GM18520 (cell line): ENCODE data around the gene SLC7A4.
A peak's percentile ranks its signal among the peaks of the same experiment; 100 is the strongest.

ENCODE experiments used
- ATAC-seq: cut with Tn5 transposase; IDR thresholded peaks from one replicate; pipeline ENCODE4 v1.9.1; 2021; ENCODE audit not compliant: unreplicated experiment

Gene SLC7A4

GRCh38 chr22:20989323-20990138 is 42.8 kb downstream of the SLC7A4 start:
- no peak for ATAC-seq

GRCh38 chr22:20988573-20989322 is 43.6 kb downstream of the SLC7A4 start:
- no peak for ATAC-seq

- no peak for ATAC-seq
These were observed 45.0 kb downstream of the SLC7A4 start for GRCh38 chr22:20987375-20987774.

GRCh38 chr22:20986365-20986764 is 46.0 kb downstream of the SLC7A4 start:
- ATAC-seq = no peak

- ATAC-seq = no peak
These were observed 46.6 kb downstream of the SLC7A4 start for GRCh38 chr22:20985720-20986119.

GRCh38 chr22:20983081-20983771 is 49.1 kb downstream of the SLC7A4 start:
- no peak for ATAC-seq

GRCh38 chr22:20982563-20982882 is 49.8 kb downstream of the SLC7A4 start:
- ATAC-seq = no peak

GRCh38 chr22:20981787-20982562 is 50.4 kb downstream of the SLC7A4 start, which contains the start of gene LZTR1:
TSS of gene LZTR1 (plus strand) at chr22:20982297. CDS start at chr22:20982372, 75 bp downstream.
- peak; percentile 74 for ATAC-seq

- ATAC-seq = no peak
These were observed 51.2 kb downstream of the SLC7A4 start for GRCh38 chr22:20980938-20981722.

- ATAC-seq = no peak
These were observed 51.8 kb downstream of the SLC7A4 start for GRCh38 chr22:20980523-20980922.

GRCh38 chr22:20979940-20980453 is 52.4 kb downstream of the SLC7A4 start:
- no peak for ATAC-seq

GRCh38 chr22:20979243-20979809 is 53.0 kb downstream of the SLC7A4 start:
- ATAC-seq = no peak
